ENCODE data around the gene CHURC1.

- TF ChIP-seq MAX (IDR thresholded peaks at IDR 0.05; ENCODE audit: low read depth): no peak
- no peak for TF ChIP-seq CTCF (IDR thresholded peaks at IDR 0.05)
- no peak for TF ChIP-seq NRF1 (IDR thresholded peaks at IDR 0.05; ENCODE audit: low read depth, low read length)
- TF ChIP-seq, protein P1, sequence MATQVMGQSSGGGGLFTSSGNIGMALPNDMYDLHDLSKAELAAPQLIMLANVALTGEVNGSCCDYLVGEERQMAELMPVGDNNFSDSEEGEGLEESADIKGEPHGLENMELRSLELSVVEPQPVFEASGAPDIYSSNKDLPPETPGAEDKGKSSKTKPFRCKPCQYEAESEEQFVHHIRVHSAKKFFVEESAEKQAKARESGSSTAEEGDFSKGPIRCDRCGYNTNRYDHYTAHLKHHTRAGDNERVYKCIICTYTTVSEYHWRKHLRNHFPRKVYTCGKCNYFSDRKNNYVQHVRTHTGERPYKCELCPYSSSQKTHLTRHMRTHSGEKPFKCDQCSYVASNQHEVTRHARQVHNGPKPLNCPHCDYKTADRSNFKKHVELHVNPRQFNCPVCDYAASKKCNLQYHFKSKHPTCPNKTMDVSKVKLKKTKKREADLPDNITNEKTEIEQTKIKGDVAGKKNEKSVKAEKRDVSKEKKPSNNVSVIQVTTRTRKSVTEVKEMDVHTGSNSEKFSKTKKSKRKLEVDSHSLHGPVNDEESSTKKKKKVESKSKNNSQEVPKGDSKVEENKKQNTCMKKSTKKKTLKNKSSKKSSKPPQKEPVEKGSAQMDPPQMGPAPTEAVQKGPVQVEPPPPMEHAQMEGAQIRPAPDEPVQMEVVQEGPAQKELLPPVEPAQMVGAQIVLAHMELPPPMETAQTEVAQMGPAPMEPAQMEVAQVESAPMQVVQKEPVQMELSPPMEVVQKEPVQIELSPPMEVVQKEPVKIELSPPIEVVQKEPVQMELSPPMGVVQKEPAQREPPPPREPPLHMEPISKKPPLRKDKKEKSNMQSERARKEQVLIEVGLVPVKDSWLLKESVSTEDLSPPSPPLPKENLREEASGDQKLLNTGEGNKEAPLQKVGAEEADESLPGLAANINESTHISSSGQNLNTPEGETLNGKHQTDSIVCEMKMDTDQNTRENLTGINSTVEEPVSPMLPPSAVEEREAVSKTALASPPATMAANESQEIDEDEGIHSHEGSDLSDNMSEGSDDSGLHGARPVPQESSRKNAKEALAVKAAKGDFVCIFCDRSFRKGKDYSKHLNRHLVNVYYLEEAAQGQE (IDR thresholded peaks at IDR 0.05; ENCODE audit: low read depth, low read length): no peak
- no peak for TF ChIP-seq EP300 (IDR thresholded peaks at IDR 0.05; ENCODE audit: borderline replicate concordance in 1 of 2, low read depth in 1 of 2, low read length in 1 of 2)
- no peak for TF ChIP-seq EZH2phosphoT487 (IDR thresholded peaks at IDR 0.05; ENCODE audit: borderline replicate concordance, low read depth)
- no peak for TF ChIP-seq POLR2AphosphoS5 (IDR thresholded peaks at IDR 0.05; ENCODE audit: low read depth, low read length)
- TF ChIP-seq TAF1 (IDR thresholded peaks at IDR 0.05; ENCODE audit: borderline replicate concordance, low read depth, low read length): no peak
- TF ChIP-seq, protein P2, sequence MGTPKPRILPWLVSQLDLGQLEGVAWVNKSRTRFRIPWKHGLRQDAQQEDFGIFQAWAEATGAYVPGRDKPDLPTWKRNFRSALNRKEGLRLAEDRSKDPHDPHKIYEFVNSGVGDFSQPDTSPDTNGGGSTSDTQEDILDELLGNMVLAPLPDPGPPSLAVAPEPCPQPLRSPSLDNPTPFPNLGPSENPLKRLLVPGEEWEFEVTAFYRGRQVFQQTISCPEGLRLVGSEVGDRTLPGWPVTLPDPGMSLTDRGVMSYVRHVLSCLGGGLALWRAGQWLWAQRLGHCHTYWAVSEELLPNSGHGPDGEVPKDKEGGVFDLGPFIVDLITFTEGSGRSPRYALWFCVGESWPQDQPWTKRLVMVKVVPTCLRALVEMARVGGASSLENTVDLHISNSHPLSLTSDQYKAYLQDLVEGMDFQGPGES (IDR thresholded peaks at IDR 0.05; ENCODE audit: low read depth, low read length): no peak
- TF ChIP-seq SMC3 (IDR thresholded peaks at IDR 0.05; ENCODE audit: low read depth, low read length): no peak
- TF ChIP-seq, protein P3, sequence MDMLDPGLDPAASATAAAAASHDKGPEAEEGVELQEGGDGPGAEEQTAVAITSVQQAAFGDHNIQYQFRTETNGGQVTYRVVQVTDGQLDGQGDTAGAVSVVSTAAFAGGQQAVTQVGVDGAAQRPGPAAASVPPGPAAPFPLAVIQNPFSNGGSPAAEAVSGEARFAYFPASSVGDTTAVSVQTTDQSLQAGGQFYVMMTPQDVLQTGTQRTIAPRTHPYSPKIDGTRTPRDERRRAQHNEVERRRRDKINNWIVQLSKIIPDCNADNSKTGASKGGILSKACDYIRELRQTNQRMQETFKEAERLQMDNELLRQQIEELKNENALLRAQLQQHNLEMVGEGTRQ (IDR thresholded peaks at IDR 0.05; ENCODE audit: borderline replicate concordance, low read depth, low read length): no peak
- no peak for TF ChIP-seq GABPA (IDR thresholded peaks at IDR 0.05; ENCODE audit: low read depth)
- no peak for TF ChIP-seq RAD21 (IDR thresholded peaks at IDR 0.05; ENCODE audit: low read length)
These were observed 18.0 kb downstream of the CHURC1 start for GRCh38 chr14:64932231-64932630.

Measured in SK-N-SH (cell line).